H1 (cell line): ENCODE results near the gene MAFG. TPM values are rescaled to one million over a fixed set of nuclear protein-coding genes. Genes with fewer than 3 reads are reported as not detected.

Source experiments
- CTCF ChIA-PET: fragments of 300-600 bp; sonication (Branson Sonifier 250); formaldehyde crosslinking; loops from one replicate; lab custom pipeline; 2021; ENCODE audit not compliant: partially characterized antibody; lab: Charles Lee
- POLR2A ChIA-PET: fragments of 300-600 bp; sonication (Branson Sonifier 250); formaldehyde crosslinking; loops from one replicate; lab custom pipeline; 2021; ENCODE audit warnings: inconsistent platforms; ENCODE audit not compliant: partially characterized antibody; lab: Charles Lee
- DNase-seq, 2 experiments: peaks; one replicate each; pipeline versions ENCODE4 v3.0.0 to v3.0.0-alpha.2; 2010 to 2022; ENCODE audit warnings: low spot score in 2 of 2, low read depth in 1 of 2, mixed read lengths in 1 of 2
- FAIRE-seq: peaks from 2 replicates; lab custom pipeline; 2011; peaks lifted over from hg19 to GRCh38; lab: Jason Lieb, UNC
- H2AFZ ChIP-seq: 2 replicates; pipeline ENCODE4 v1.8.1; 2012; ENCODE audit warnings: low read length, inconsistent platforms
- H2AK5ac ChIP-seq: 2 replicates; pipeline ENCODE4 v1.6.1; 2013; ENCODE audit warnings: low read depth, low read length
- H2BK120ac ChIP-seq: replicated peaks from 2 replicates; pipeline ENCODE3; 2013; ENCODE audit warnings: low read depth, low read length, inconsistent platforms
- H2BK12ac ChIP-seq: 2 replicates; pipeline ENCODE4 v1.6.1; 2013; ENCODE audit warnings: low read depth, low read length
- H2BK15ac ChIP-seq: 2 replicates; pipeline ENCODE4 v1.6.1; 2013; ENCODE audit warnings: low read length
- H2BK20ac ChIP-seq: 2 replicates; pipeline ENCODE4 v1.6.1; 2013; ENCODE audit warnings: low read length
- H2BK5ac ChIP-seq: 2 replicates; pipeline ENCODE4 v1.6.1; 2013; ENCODE audit warnings: low read depth, low read length
- H3K14ac ChIP-seq: 2 replicates; pipeline ENCODE4 v1.6.1; 2013; ENCODE audit warnings: inconsistent platforms; ENCODE audit not compliant: insufficient read length
- H3K18ac ChIP-seq: 2 replicates; pipeline ENCODE4 v1.6.1; 2013; ENCODE audit warnings: low read length; ENCODE audit errors: extremely low read depth
- H3K23ac ChIP-seq: 2 replicates; pipeline ENCODE4 v1.6.1; 2013; ENCODE audit warnings: inconsistent platforms; ENCODE audit not compliant: insufficient read length
- H3K23me2 ChIP-seq: 2 replicates; pipeline ENCODE4 v1.6.1; 2013; ENCODE audit warnings: low read depth, low read length
- H3K27ac ChIP-seq: 2 replicates; pipeline ENCODE4 v1.6.1; 2011; ENCODE audit warnings: low read depth, low read length, inconsistent platforms
- H3K27me3 ChIP-seq, 4 experiments: replicated peaks in 1 of 4; 1 replicate in 1 of 4; 2 replicates in 3 of 4; pipeline versions ENCODE4 v1.6.1 to v1.8.1; 2011 to 2013; ENCODE audit warnings: low read length in 3 of 4, mild to moderate bottlenecking in 3 of 4, inconsistent platforms in 2 of 4, mixed read lengths in 2 of 4, moderate library complexity in 1 of 4; ENCODE audit not compliant: control insufficient read depth in 3 of 4, insufficient read depth in 3 of 4; ENCODE audit errors: extremely low read depth in 1 of 4
- H3K36me3 ChIP-seq, 4 experiments: 2 replicates each; pipeline versions ENCODE4 v1.6.1 to v1.8.1; 2011 to 2013; ENCODE audit warnings: mild to moderate bottlenecking in 4 of 4, low read length in 3 of 4, moderate library complexity in 2 of 4, control low read depth in 1 of 4, inconsistent platforms in 1 of 4; ENCODE audit not compliant: insufficient read depth in 4 of 4, control insufficient read depth in 2 of 4
- H3K4ac ChIP-seq: replicated peaks from 2 replicates; pipeline ENCODE3; 2013; ENCODE audit warnings: low read length, low read depth, mixed read lengths, inconsistent platforms; ENCODE audit not compliant: insufficient read length
- H3K4me1 ChIP-seq, 4 experiments: replicated peaks in 1 of 4; 1 replicate in 1 of 4; 2 replicates in 3 of 4; pipeline versions ENCODE4 v1.6.1 to v1.8.1; 2011 to 2013; ENCODE audit warnings: low read length in 3 of 4, inconsistent platforms in 2 of 4, mixed read lengths in 1 of 4; ENCODE audit not compliant: insufficient read depth in 4 of 4, control insufficient read depth in 3 of 4
- H3K4me2 ChIP-seq, 2 experiments: 2 replicates each; pipeline versions ENCODE4 v1.6.1 to v1.8.1; 2011 to 2013; ENCODE audit warnings: low read depth in 2 of 2, low read length in 2 of 2, control low read depth in 1 of 2, inconsistent platforms in 1 of 2, mild to moderate bottlenecking in 1 of 2; ENCODE audit not compliant: insufficient read depth in 1 of 2
- H3K4me3 ChIP-seq, 4 experiments: fragments of 200-600, 300-600 bp in 1 of 4; sonication (generic), shearing (Covaris generic), sonication (Bioruptor Twin) in 1 of 4; 2 replicates each; pipeline versions ENCODE4 v1.5.1 to v1.8.1; 2011 to 2016; ENCODE audit warnings: low read length in 4 of 4, low read depth in 3 of 4, control low read depth in 2 of 4, inconsistent platforms in 2 of 4, mild to moderate bottlenecking in 2 of 4, mixed read lengths in 1 of 4, moderate library complexity in 1 of 4; ENCODE audit not compliant: insufficient read depth in 2 of 4; ENCODE audit errors: extremely low read depth in 1 of 4
- H3K56ac ChIP-seq: replicated peaks from 2 replicates; pipeline ENCODE3; 2013; ENCODE audit warnings: low read depth, mild to moderate bottlenecking, mixed read lengths, low read length, inconsistent platforms; ENCODE audit not compliant: insufficient read length
- H3K79me1 ChIP-seq: 2 replicates; pipeline ENCODE4 v1.6.1; 2013; ENCODE audit warnings: low read depth, low read length, control low read depth
- H3K79me2 ChIP-seq, 2 experiments: 2 replicates each; pipeline versions ENCODE4 v1.6.1 to v1.8.1; 2012 to 2013; ENCODE audit warnings: low read length in 2 of 2, mild to moderate bottlenecking in 2 of 2, inconsistent platforms in 1 of 2; ENCODE audit not compliant: insufficient read depth in 2 of 2, control insufficient read depth in 1 of 2
- H3K9ac ChIP-seq, 4 experiments: replicated peaks in 1 of 4; 1 replicate in 1 of 4; 2 replicates in 3 of 4; pipeline versions ENCODE4 v1.6.1 to v1.8.1; 2011 to 2013; ENCODE audit warnings: low read depth in 3 of 4, low read length in 3 of 4, control low read depth in 2 of 4, mild to moderate bottlenecking in 2 of 4, moderate library complexity in 2 of 4, inconsistent platforms in 1 of 4; ENCODE audit errors: extremely low read depth in 1 of 4
- H3K9me3 ChIP-seq, 2 experiments: 2 replicates each; pipeline versions ENCODE4 v1.6.1 to v1.8.1; 2012 to 2013; ENCODE audit warnings: mild to moderate bottlenecking in 2 of 2, moderate library complexity in 2 of 2, control low read depth in 1 of 2, inconsistent platforms in 1 of 2, low read depth in 1 of 2, low read length in 1 of 2, mixed read lengths in 1 of 2; ENCODE audit not compliant: insufficient read depth in 2 of 2
- H4K20me1 ChIP-seq, 2 experiments: replicated peaks in 1 of 2; 2 replicates each; pipeline versions ENCODE3 to v1.8.1; 2011 to 2013; ENCODE audit warnings: inconsistent platforms in 2 of 2, low read length in 2 of 2, mild to moderate bottlenecking in 1 of 2; ENCODE audit not compliant: insufficient read depth in 2 of 2, control insufficient read depth in 1 of 2
- H4K5ac ChIP-seq: 2 replicates; pipeline ENCODE4 v1.6.1; 2013; ENCODE audit warnings: low read length, low read depth, mixed read lengths, inconsistent platforms; ENCODE audit not compliant: insufficient read length
- H4K8ac ChIP-seq: 2 replicates; pipeline ENCODE4 v1.8.0; 2013; ENCODE audit warnings: mild to moderate bottlenecking, moderate library complexity, low read length, inconsistent platforms; ENCODE audit not compliant: insufficient read depth; ENCODE audit errors: extremely low read depth
- H4K91ac ChIP-seq: replicated peaks from 2 replicates; pipeline ENCODE3; 2013; ENCODE audit warnings: low read length, mixed read lengths, inconsistent platforms; ENCODE audit not compliant: insufficient read length
- EGR1 ChIP-seq: IDR thresholded peaks from 2 replicates; pipeline ENCODE4 v1.6.1; 2011; ENCODE audit warnings: low read depth, low read length, borderline replicate concordance
- KDM1A ChIP-seq: fragments of 200-600, 300-600 bp; sonication (generic); IDR thresholded peaks from 2 replicates; pipeline ENCODE4 v1.7.1; 2016; ENCODE audit warnings: mild to moderate bottlenecking, low read length, borderline replicate concordance
- RFX5 ChIP-seq: IDR thresholded peaks from 2 replicates; pipeline ENCODE4 v1.6.1; 2011; ENCODE audit warnings: low read depth, low read length, improper control_type of control experiment, borderline replicate concordance
- TAF7 ChIP-seq: optimal IDR thresholded peaks from 2 replicates; pipeline ENCODE3; 2011; ENCODE audit warnings: low read depth, mild to moderate bottlenecking, inconsistent platforms, low read length, moderate library complexity, borderline replicate concordance
- WGBS, 2 experiments: shearing (Covaris generic) in 1 of 2; methylation state at CpG; one replicate each; pipeline versions ENCODE4 v1.1.6 to v1.1.7; 2013 to 2015; ENCODE audit warnings: low lambda C conversion rate in 2 of 2, mixed read lengths in 2 of 2, inconsistent platforms in 1 of 2, low coverage in 1 of 2, missing lambda C conversion rate in 1 of 2; ENCODE audit not compliant: insufficient replicate concordance in 2 of 2, insufficient coverage in 1 of 2, insufficient read length in 1 of 2; ENCODE audit errors: extremely low coverage in 1 of 2, missing lambda C conversion rate in 1 of 2; 5-methylcytosine and 5-hydroxymethylcytosine counted together
- polyA plus RNA-seq, 7 experiments: library from polyadenylated mRNA; depleted of rRNA in 3 of 7; stranded (reverse) in 5 of 7; unstranded in 2 of 7; fragments of >200 nt in 5 of 7; fragments of 200-250 nt in 2 of 7; gene quantifications; 1 replicate in 5 of 7; 2 replicates in 1 of 7; 4 replicates in 1 of 7; pipeline versions ENCODE4 v1.2.1 to v1.2.3, GENCODE V29; 2011 to 2013; ENCODE audit warnings: missing spikeins in 2 of 7, mixed read lengths in 2 of 7
- total RNA-seq: library from RNA; stranded (reverse); fragmentation: NEBNext Ultra II Directional; extraction: Animal tissue kit (Norgen Biotek cat#: 25700); gene quantifications from 2 replicates; pipeline ENCODE4 v1.2.1, GENCODE V29; 2021
- TF ChIP-seq, protein P1 (sequence below): IDR thresholded peaks from 2 replicates; pipeline ENCODE4 v1.6.1; 2011; ENCODE audit warnings: low read length, improper control_type of control experiment
- TF ChIP-seq, protein P2 (sequence below), 3 experiments: IDR thresholded peaks; 1 replicate in 2 of 3; 2 replicates in 1 of 3; pipeline versions ENCODE4 v1.5.1 to v1.6.1; 2011; ENCODE audit warnings: low read length in 3 of 3, mild to moderate bottlenecking in 3 of 3, inconsistent platforms in 2 of 3, low read depth in 1 of 3, moderate library complexity in 1 of 3; ENCODE audit not compliant: insufficient read depth in 1 of 3; ENCODE audit errors: control extremely low read depth in 1 of 3

Gene MAFG
- total and polyA plus RNA-seq, 2 of the 8 experiments (the other 6 are each of a cell fraction or from before 2014, with no cell fraction given) = 25.5 to 26.9 TPM

DNA sequence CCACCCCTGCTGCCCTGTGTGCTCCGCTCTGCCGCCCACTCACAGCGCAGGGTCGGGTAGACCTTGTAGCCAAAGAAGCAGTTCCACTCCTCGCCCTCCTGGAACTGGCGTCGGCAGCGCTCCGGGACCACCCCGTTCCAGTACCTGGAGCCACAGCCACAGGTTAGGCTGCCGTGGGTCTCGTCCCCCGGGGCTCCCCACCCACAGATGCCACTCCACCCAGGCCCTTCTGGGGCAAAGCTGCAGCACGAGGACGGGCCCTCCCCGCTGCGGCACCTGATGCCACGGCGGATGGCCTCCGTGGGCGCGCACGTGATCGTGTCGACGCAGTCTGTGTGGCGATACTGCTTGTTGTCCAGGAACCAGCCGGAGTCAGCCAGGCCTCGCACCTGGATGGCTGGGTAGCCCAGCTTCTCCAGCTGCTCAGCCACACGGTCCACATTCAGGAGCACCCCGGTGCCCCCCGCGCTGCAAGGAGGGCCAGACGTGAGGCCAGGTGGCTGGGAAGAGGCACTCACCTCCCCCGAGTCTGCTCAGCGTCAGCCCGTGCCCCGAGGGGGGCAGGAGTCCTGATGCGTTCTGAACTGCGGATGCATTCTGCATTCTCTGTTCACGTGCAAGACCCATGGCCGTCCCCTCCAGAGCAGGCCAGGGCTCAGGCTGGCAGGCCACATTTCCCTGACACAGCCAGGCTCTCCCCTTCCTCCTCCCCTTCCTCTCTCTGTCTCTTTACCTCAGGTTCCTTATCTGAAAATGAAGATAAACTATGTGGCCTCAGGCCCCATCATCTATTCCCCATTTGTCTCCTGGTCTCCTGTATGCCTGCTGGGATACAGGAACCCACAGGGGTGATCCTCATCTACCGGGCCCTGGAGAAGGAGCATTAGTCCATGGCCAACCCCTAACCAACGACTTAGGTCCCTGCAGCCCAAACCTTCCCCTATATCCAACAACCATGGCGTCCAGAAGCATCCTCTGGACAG lies 29.4 kb upstream of the MAFG start:
- H2AFZ ChIP-seq = no peak overlapping the region
- TF ChIP-seq, protein P1, sequence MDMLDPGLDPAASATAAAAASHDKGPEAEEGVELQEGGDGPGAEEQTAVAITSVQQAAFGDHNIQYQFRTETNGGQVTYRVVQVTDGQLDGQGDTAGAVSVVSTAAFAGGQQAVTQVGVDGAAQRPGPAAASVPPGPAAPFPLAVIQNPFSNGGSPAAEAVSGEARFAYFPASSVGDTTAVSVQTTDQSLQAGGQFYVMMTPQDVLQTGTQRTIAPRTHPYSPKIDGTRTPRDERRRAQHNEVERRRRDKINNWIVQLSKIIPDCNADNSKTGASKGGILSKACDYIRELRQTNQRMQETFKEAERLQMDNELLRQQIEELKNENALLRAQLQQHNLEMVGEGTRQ = no peak
- TF ChIP-seq KDM1A (no peak), TAF7 (no peak), EGR1 (no peak), RFX5 (no peak)
- TF ChIP-seq, protein P2, sequence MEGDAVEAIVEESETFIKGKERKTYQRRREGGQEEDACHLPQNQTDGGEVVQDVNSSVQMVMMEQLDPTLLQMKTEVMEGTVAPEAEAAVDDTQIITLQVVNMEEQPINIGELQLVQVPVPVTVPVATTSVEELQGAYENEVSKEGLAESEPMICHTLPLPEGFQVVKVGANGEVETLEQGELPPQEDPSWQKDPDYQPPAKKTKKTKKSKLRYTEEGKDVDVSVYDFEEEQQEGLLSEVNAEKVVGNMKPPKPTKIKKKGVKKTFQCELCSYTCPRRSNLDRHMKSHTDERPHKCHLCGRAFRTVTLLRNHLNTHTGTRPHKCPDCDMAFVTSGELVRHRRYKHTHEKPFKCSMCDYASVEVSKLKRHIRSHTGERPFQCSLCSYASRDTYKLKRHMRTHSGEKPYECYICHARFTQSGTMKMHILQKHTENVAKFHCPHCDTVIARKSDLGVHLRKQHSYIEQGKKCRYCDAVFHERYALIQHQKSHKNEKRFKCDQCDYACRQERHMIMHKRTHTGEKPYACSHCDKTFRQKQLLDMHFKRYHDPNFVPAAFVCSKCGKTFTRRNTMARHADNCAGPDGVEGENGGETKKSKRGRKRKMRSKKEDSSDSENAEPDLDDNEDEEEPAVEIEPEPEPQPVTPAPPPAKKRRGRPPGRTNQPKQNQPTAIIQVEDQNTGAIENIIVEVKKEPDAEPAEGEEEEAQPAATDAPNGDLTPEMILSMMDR (IDR thresholded peaks at IDR 0.05; ENCODE audit: control extremely low read depth in 1 of 3, insufficient read depth in 1 of 3, low read depth in 1 of 3, low read length in 3 of 3) = no peak

More for the DNA sequence above, 29.4 kb upstream of the MAFG start:
- DNase-seq = no peak
- Histone ChIP-seq H4K8ac (peak overlapping the region; percentile 35), H2BK20ac (no peak overlapping the region), H3K9ac (no peak overlapping the region; a peak in 1 of 7 replicates), H3K79me2 (no peaks in the 10 kb centered on the region), H4K91ac (peak overlapping the region; percentile 77), H3K79me1 (no peaks in the 10 kb centered on the region), H3K27me3 (peaks cover 41 to 57% (median 42%) of the 10 kb centered on the region in 4 experiments), H3K56ac (no peak overlapping the region), H2BK12ac (peak overlapping the region; percentile 39; the same call in 1 of the 2 replicates), H4K5ac (no peak overlapping the region), H3K4ac (no peak overlapping the region), H2BK120ac (no peak overlapping the region), H3K36me3 (peaks cover 0 to 13% (median 0%) of the 10 kb centered on the region in 4 experiments; a peak in 1 of 8 replicates), H3K9me3 (no peaks in the 10 kb centered on the region), H3K23ac (no peak overlapping the region), H2BK5ac (no peak overlapping the region; the same call in 1 of the 2 replicates), H3K4me1 (peaks cover 0 to 6% (median 1%) of the 10 kb centered on the region in 4 experiments; a peak in 4 of 7 replicates), H3K18ac (no peak overlapping the region), H3K23me2 (peaks cover 4% of the 10 kb centered on the region; the same call in 1 of the 2 replicates), H4K20me1 (no peaks in the 10 kb centered on the region), H2BK15ac (no peak overlapping the region), H3K4me2 (no peak overlapping the region), H3K4me3 (no peak overlapping the region), H2AK5ac (no peak overlapping the region), H3K14ac (no peak overlapping the region), H3K27ac (no peak overlapping the region)
- CTCF ChIA-PET = interaction anchor here (1.3 to 1.6 kb wide), 2 partner anchors 33 to 73 kb away, joined by 4 read pairs; no protein-coding TSS in a partner anchor
- POLR2A ChIA-PET = interaction anchor here (1.0 to 1.5 kb wide), 2 partner anchors 11 to 31 kb away, joined by 3 read pairs; no protein-coding TSS in a partner anchor
- no peak for FAIRE-seq
- 87% methylated on average over 38 of the region's 45 CpGs; no CpG with 5 or more reads in 1 of the 2 experiments for WGBS, 2 experiments
